PC-9 (cell line): Measurements from ENCODE around the gene RRAD. TPM values are rescaled to one million over a fixed set of nuclear protein-coding genes. Genes with fewer than 3 reads are reported as not detected.

Source experiments
- BruUV-seq: library from RNA; stranded (reverse); fragments of 400-500 nt; replicated peaks from 2 replicates; lab custom pipeline; 2021; lab: Mats Ljungman, UMichigan
- CTCF ChIA-PET: fragments of 300-600 bp; sonication (Branson Sonifier 250); formaldehyde crosslinking; loops from one replicate; lab custom pipeline; 2022; ENCODE audit warnings: antibody characterized with exemption; lab: Charles Lee
- POLR2A ChIA-PET: fragments of 300-600 bp; sonication (Branson Sonifier 250); formaldehyde crosslinking; loops from one replicate; lab custom pipeline; 2022; ENCODE audit warnings: antibody characterized with exemption; ENCODE audit not compliant: unreplicated experiment; lab: Charles Lee
- DNase-seq, 2 experiments: peaks; one replicate each; pipeline versions ENCODE4 v3.0.0 to v3.0.0-alpha.2; 2015 to 2022; ENCODE audit warnings: mixed read lengths in 1 of 2
- H2AFZ ChIP-seq: fragments of 200-600 bp; sonication (generic); 2 replicates; pipeline ENCODE4 v1.8.1; 2017; ENCODE audit warnings: antibody characterized with exemption
- H3F3A ChIP-seq: fragments of 200-600 bp; sonication (generic); 2 replicates; pipeline ENCODE4 v1.8.1; 2017; ENCODE audit warnings: antibody characterized with exemption, mild to moderate bottlenecking, low read depth; ENCODE audit not compliant: insufficient read depth
- H3K27ac ChIP-seq: fragments of 200-600 bp; sonication (generic); 2 replicates; pipeline ENCODE4 v1.6.1; 2016; ENCODE audit warnings: mixed run types
- H3K27me3 ChIP-seq: fragments of 200-600 bp; sonication (generic); 2 replicates; pipeline ENCODE4 v1.6.1; 2016; ENCODE audit warnings: low read depth, mixed run types; ENCODE audit not compliant: insufficient read depth
- H3K36me3 ChIP-seq: fragments of 200-600 bp; sonication (generic); 2 replicates; pipeline ENCODE4 v1.6.1; 2016; ENCODE audit warnings: low read depth, mixed run types
- H3K4me1 ChIP-seq: fragments of 200-600 bp; sonication (generic); replicated peaks from 2 replicates; pipeline ENCODE4 v1.6.1; 2016; ENCODE audit warnings: mixed run types; ENCODE audit not compliant: insufficient read depth
- H3K4me2 ChIP-seq: fragments of 200-600 bp; sonication (generic); 2 replicates; pipeline ENCODE4 v1.6.1; 2017; ENCODE audit warnings: mixed run types
- H3K4me3 ChIP-seq: fragments of 200-600 bp; sonication (generic); 2 replicates; pipeline ENCODE4 v1.6.1; 2016; ENCODE audit warnings: mixed run types
- H3K79me2 ChIP-seq: fragments of 200-600 bp; sonication (generic); 2 replicates; pipeline ENCODE4 v1.6.1; 2017; ENCODE audit warnings: low read depth, mixed run types
- H3K9me2 ChIP-seq: fragments of 200-600 bp; sonication (generic); 2 replicates; pipeline ENCODE4 v1.8.1; 2017; ENCODE audit warnings: mild to moderate bottlenecking; ENCODE audit not compliant: insufficient read depth
- H3K9me3 ChIP-seq: fragments of 200-600 bp; sonication (generic); 2 replicates; pipeline ENCODE4 v1.8.1; 2016; ENCODE audit warnings: low read depth; ENCODE audit not compliant: insufficient read depth
- H4K20me1 ChIP-seq: fragments of 200-600 bp; sonication (generic); 2 replicates; pipeline ENCODE4 v1.8.1; 2017; ENCODE audit not compliant: insufficient read depth
- CTCF ChIP-seq: fragments of 200-600 bp; sonication (generic); conservative IDR thresholded peaks from 2 replicates; pipeline ENCODE4 v1.6.1; 2017; ENCODE audit warnings: mixed run types, antibody characterized with exemption, mild to moderate bottlenecking, moderate library complexity
- EZH2 ChIP-seq: fragments of 200-600 bp; sonication (generic); IDR thresholded peaks from 2 replicates; pipeline ENCODE4 v1.8.0; 2017; ENCODE audit warnings: antibody characterized with exemption, low read depth
- intact Hi-C: fragments of 100-400 bp; cut with micrococcal nuclease; formaldehyde crosslinking; loops from one replicate; pipeline ENCODE4 v1.10.0; 2022; ENCODE audit not compliant: unreplicated experiment
- total RNA-seq: library from RNA; stranded (reverse); gene quantifications from 2 replicates; pipeline ENCODE4 v1.2.3, GENCODE V29; 2021

RRAD gene
- total RNA-seq, 1 experiment from 2014 or later, result 0.24 TPM

GRCh38 chr16:66914541-66914940 is 10.8 kb downstream of the RRAD start:
- H3K79me2 ChIP-seq, result no peaks in the 10 kb centered on the region
- H3F3A ChIP-seq, result no peaks in the 10 kb centered on the region
- peaks cover 17% of the 10 kb centered on the region for H3K4me1 ChIP-seq
- no peak overlapping the region for H2AFZ ChIP-seq
- H3K9me3 ChIP-seq, result no peaks in the 10 kb centered on the region
- TF ChIP-seq CTCF (no peak), EZH2 (no peak)
- ChIA-PET CTCF (no interaction called here), POLR2A (no interaction called here)
- H3K9me2 ChIP-seq, result no peaks in the 10 kb centered on the region
- H3K27ac ChIP-seq, result no peak overlapping the region
- H3K27me3 ChIP-seq, result no peaks in the 10 kb centered on the region
- H3K4me3 ChIP-seq, result no peak overlapping the region
- no TSS peak for BruUV-seq
- no peaks in the 10 kb centered on the region for H3K36me3 ChIP-seq
- H3K4me2 ChIP-seq, result no peak overlapping the region
- no peaks in the 10 kb centered on the region for H4K20me1 ChIP-seq
- no peak for DNase-seq
- intact Hi-C loops, result no loop called here

GRCh38 chr16:66913711-66914110 is 11.6 kb downstream of the RRAD start:
- no peak overlapping the region for H3K27ac ChIP-seq
- H2AFZ ChIP-seq, result no peak overlapping the region
- H3K4me2 ChIP-seq, result no peak overlapping the region
- H3K9me2 ChIP-seq, result no peaks in the 10 kb centered on the region
- H3K36me3 ChIP-seq, result no peaks in the 10 kb centered on the region
- no peak for TF ChIP-seq EZH2
- TF ChIP-seq CTCF, result no peak
- ChIA-PET CTCF (no interaction called here), POLR2A (no interaction called here)
- H3K4me3 ChIP-seq, result no peak overlapping the region
- no TSS peak for BruUV-seq
- H3K27me3 ChIP-seq, result no peaks in the 10 kb centered on the region
- peaks cover 17% of the 10 kb centered on the region for H3K4me1 ChIP-seq
- no peaks in the 10 kb centered on the region for H3K79me2 ChIP-seq
- H3F3A ChIP-seq, result no peaks in the 10 kb centered on the region
- DNase-seq, result no peak
- H3K9me3 ChIP-seq, result no peaks in the 10 kb centered on the region
- intact Hi-C loops, result no loop called here
- H4K20me1 ChIP-seq, result no peaks in the 10 kb centered on the region

DNA sequence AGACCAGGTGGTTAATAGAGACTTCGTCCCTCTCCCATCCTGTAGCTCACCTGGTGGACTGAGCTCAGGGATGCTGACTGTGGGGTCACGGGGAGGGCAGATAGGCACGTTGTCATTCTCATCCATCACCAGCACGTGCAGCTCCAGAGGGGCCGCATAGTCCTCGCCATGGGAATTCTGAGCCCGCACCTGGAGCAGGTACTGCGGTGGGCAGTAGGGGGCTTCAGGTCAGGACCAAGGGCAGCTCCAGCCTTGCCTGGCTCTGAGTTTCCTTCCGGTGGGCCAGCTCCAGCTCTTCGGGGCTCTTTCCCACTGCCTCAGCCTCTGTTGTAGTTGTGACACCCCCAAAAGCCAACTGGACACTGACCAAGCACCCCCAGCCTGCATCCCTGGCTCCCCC is 12.3 kb downstream of the RRAD start:
- no peaks in the 10 kb centered on the region for H3F3A ChIP-seq
- H3K4me1 ChIP-seq, result peaks cover 17% of the 10 kb centered on the region

More for the DNA sequence above, 12.3 kb downstream of the RRAD start:
- Histone ChIP-seq H3K27ac (no peak overlapping the region), H4K20me1 (no peaks in the 10 kb centered on the region), H3K4me2 (no peak overlapping the region), H3K4me3 (no peak overlapping the region), H2AFZ (no peak overlapping the region), H3K9me3 (no peaks in the 10 kb centered on the region), H3K27me3 (no peaks in the 10 kb centered on the region), H3K79me2 (no peaks in the 10 kb centered on the region), H3K9me2 (no peaks in the 10 kb centered on the region), H3K36me3 (no peaks in the 10 kb centered on the region)
- intact Hi-C loops, result no loop called here
- POLR2A ChIA-PET, result no interaction called here
- TF ChIP-seq CTCF, result no peak
- no peak for TF ChIP-seq EZH2
- CTCF ChIA-PET, result no interaction called here
- BruUV-seq, result no TSS peak
- no peak for DNase-seq
